ENCODE data around the gene NPW.

NPW gene

DNA sequence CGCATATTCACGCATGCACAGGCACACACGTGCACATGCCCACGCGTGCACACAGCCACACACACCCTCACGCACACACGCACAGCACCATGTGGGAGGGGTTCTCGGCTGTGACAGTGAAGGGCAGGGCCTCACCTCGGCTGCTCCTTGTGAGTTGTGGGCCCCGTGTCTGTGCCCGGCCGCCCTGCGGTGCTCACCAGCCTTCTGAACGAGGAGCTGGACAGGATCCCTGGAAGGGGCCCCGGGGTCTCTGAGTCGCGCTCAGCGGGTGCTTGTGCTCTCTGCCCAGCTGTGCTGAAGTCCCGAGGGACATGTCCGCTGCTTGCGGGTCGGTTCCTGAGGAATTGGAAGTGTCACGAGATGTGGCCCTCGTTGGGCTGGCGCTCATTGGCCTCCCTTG, 44.3 kb downstream of the NPW start:
- TF ChIP-seq ZNF8 (CRISPR knock-in tag; IDR thresholded peaks at IDR 0.05) = no peak
- TF ChIP-seq ZFP3 (CRISPR knock-in tag; IDR thresholded peaks at IDR 0.05) = no peak
- TF ChIP-seq, protein P1, sequence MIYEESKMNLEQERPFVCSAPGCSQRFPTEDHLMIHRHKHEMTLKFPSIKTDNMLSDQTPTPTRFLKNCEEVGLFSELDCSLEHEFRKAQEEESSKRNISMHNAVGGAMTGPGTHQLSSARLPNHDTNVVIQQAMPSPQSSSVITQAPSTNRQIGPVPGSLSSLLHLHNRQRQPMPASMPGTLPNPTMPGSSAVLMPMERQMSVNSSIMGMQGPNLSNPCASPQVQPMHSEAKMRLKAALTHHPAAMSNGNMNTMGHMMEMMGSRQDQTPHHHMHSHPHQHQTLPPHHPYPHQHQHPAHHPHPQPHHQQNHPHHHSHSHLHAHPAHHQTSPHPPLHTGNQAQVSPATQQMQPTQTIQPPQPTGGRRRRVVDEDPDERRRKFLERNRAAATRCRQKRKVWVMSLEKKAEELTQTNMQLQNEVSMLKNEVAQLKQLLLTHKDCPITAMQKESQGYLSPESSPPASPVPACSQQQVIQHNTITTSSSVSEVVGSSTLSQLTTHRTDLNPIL (CRISPR knock-in tag; IDR thresholded peaks at IDR 0.05; ENCODE audit: low read depth) = no peak
- TF ChIP-seq ZNF565 (CRISPR knock-in tag; conservative IDR thresholded peaks at IDR 0.05; ENCODE audit: low read depth) = no peak
- no peak for TF ChIP-seq ARNTL (CRISPR knock-in tag; IDR thresholded peaks at IDR 0.05; ENCODE audit: borderline replicate concordance, low read depth)
- TF ChIP-seq ZC3H10 (CRISPR knock-in tag; IDR thresholded peaks at IDR 0.05) = no peak
- no peak for TF ChIP-seq ZNF70 (CRISPR knock-in tag; IDR thresholded peaks at IDR 0.05)
- TF ChIP-seq ESRRG (CRISPR knock-in tag; IDR thresholded peaks at IDR 0.05) = no peak
- TF ChIP-seq, protein P2, sequence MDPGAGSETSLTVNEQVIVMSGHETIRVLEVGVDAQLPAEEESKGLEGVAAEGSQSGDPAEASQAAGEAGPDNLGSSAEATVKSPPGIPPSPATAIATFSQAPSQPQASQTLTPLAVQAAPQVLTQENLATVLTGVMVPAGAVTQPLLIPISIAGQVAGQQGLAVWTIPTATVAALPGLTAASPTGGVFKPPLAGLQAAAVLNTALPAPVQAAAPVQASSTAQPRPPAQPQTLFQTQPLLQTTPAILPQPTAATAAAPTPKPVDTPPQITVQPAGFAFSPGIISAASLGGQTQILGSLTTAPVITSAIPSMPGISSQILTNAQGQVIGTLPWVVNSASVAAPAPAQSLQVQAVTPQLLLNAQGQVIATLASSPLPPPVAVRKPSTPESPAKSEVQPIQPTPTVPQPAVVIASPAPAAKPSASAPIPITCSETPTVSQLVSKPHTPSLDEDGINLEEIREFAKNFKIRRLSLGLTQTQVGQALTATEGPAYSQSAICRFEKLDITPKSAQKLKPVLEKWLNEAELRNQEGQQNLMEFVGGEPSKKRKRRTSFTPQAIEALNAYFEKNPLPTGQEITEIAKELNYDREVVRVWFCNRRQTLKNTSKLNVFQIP (CRISPR knock-in tag; IDR thresholded peaks at IDR 0.05; ENCODE audit: borderline replicate concordance, low read depth) = no peak
- TF ChIP-seq PPARA (CRISPR knock-in tag; IDR thresholded peaks at IDR 0.05; ENCODE audit: borderline replicate concordance) = no peak
- no peak for TF ChIP-seq BACH2 (CRISPR knock-in tag; IDR thresholded peaks at IDR 0.05; ENCODE audit: borderline replicate concordance)
- TF ChIP-seq RARB (CRISPR knock-in tag; IDR thresholded peaks at IDR 0.05) = no peak
- no peak for TF ChIP-seq TCF4 (CRISPR knock-in tag; IDR thresholded peaks at IDR 0.05; ENCODE audit: borderline replicate concordance)
- TF ChIP-seq SNAI2 (CRISPR knock-in tag; IDR thresholded peaks at IDR 0.05) = no peak
- no peak for TF ChIP-seq ISL1 (CRISPR knock-in tag; IDR thresholded peaks at IDR 0.05)
- TF ChIP-seq, protein P3, sequence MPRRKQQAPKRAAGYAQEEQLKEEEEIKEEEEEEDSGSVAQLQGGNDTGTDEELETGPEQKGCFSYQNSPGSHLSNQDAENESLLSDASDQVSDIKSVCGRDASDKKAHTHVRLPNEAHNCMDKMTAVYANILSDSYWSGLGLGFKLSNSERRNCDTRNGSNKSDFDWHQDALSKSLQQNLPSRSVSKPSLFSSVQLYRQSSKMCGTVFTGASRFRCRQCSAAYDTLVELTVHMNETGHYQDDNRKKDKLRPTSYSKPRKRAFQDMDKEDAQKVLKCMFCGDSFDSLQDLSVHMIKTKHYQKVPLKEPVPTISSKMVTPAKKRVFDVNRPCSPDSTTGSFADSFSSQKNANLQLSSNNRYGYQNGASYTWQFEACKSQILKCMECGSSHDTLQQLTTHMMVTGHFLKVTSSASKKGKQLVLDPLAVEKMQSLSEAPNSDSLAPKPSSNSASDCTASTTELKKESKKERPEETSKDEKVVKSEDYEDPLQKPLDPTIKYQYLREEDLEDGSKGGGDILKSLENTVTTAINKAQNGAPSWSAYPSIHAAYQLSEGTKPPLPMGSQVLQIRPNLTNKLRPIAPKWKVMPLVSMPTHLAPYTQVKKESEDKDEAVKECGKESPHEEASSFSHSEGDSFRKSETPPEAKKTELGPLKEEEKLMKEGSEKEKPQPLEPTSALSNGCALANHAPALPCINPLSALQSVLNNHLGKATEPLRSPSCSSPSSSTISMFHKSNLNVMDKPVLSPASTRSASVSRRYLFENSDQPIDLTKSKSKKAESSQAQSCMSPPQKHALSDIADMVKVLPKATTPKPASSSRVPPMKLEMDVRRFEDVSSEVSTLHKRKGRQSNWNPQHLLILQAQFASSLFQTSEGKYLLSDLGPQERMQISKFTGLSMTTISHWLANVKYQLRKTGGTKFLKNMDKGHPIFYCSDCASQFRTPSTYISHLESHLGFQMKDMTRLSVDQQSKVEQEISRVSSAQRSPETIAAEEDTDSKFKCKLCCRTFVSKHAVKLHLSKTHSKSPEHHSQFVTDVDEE (CRISPR knock-in tag; IDR thresholded peaks at IDR 0.05) = no peak
- TF ChIP-seq, protein P4, sequence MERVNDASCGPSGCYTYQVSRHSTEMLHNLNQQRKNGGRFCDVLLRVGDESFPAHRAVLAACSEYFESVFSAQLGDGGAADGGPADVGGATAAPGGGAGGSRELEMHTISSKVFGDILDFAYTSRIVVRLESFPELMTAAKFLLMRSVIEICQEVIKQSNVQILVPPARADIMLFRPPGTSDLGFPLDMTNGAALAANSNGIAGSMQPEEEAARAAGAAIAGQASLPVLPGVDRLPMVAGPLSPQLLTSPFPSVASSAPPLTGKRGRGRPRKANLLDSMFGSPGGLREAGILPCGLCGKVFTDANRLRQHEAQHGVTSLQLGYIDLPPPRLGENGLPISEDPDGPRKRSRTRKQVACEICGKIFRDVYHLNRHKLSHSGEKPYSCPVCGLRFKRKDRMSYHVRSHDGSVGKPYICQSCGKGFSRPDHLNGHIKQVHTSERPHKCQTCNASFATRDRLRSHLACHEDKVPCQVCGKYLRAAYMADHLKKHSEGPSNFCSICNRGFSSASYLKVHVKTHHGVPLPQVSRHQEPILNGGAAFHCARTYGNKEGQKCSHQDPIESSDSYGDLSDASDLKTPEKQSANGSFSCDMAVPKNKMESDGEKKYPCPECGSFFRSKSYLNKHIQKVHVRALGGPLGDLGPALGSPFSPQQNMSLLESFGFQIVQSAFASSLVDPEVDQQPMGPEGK (CRISPR knock-in tag; IDR thresholded peaks at IDR 0.05; ENCODE audit: borderline replicate concordance) = no peak
- TF ChIP-seq OSR1 (CRISPR knock-in tag; IDR thresholded peaks at IDR 0.05) = no peak
- no peak for ATAC-seq

DNA sequence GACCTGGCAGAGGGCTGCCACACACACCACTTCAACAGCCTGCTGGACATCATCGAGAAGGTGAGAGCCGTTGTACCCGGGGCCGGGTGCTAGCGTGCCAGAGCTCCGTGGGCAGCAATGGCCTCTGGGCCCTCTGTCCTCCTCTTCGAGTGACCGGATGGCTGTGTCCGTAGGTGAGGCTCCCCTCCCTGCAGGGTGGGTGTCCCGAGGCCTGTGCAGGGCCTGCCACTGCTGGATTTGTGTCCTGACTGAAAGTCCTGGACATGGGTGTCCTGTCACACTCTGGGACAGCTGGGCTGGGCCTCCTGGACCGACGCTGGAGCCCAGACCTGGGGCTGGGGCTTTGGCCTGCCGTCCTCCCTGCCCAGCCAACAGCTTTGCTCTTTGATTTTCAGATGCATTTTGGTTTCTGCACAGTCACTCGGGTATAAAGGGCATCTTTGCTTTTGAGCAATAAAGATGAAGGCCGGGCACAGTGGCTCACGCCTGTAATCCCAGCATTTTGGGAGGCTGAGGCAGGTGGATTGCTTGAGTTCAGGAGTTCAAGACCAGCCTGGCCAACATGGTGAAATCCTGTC, 44.9 kb downstream of the NPW start:
- no peak for TF ChIP-seq TCF4 (CRISPR knock-in tag; IDR thresholded peaks at IDR 0.05; ENCODE audit: borderline replicate concordance)
- TF ChIP-seq PPARA (CRISPR knock-in tag; IDR thresholded peaks at IDR 0.05; ENCODE audit: borderline replicate concordance) = no peak
- TF ChIP-seq, protein P5, sequence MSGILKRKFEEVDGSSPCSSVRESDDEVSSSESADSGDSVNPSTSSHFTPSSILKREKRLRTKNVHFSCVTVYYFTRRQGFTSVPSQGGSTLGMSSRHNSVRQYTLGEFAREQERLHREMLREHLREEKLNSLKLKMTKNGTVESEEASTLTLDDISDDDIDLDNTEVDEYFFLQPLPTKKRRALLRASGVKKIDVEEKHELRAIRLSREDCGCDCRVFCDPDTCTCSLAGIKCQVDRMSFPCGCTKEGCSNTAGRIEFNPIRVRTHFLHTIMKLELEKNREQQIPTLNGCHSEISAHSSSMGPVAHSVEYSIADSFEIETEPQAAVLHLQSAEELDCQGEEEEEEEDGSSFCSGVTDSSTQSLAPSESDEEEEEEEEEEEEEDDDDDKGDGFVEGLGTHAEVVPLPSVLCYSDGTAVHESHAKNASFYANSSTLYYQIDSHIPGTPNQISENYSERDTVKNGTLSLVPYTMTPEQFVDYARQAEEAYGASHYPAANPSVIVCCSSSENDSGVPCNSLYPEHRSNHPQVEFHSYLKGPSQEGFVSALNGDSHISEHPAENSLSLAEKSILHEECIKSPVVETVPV (CRISPR knock-in tag; IDR thresholded peaks at IDR 0.05) = no peak
- TF ChIP-seq GLIS3 (CRISPR knock-in tag; IDR thresholded peaks at IDR 0.05) = no peak
- no peak for TF ChIP-seq ARNTL (CRISPR knock-in tag; IDR thresholded peaks at IDR 0.05; ENCODE audit: borderline replicate concordance, low read depth)
- TF ChIP-seq ISL1 (CRISPR knock-in tag; IDR thresholded peaks at IDR 0.05) = no peak
- TF ChIP-seq CSDC2 (CRISPR knock-in tag; IDR thresholded peaks at IDR 0.05) = no peak
- TF ChIP-seq TOX (CRISPR knock-in tag; IDR thresholded peaks at IDR 0.05; ENCODE audit: borderline replicate concordance) = no peak
- no peak for TF ChIP-seq ZNF70 (CRISPR knock-in tag; IDR thresholded peaks at IDR 0.05)
- no peak for TF ChIP-seq ZFP30 (CRISPR knock-in tag; IDR thresholded peaks at IDR 0.05)
- TF ChIP-seq, protein P4 (CRISPR knock-in tag; IDR thresholded peaks at IDR 0.05; ENCODE audit: borderline replicate concordance) = no peak
- TF ChIP-seq ZC3H10 (CRISPR knock-in tag; IDR thresholded peaks at IDR 0.05) = no peak
- TF ChIP-seq BACH2 (CRISPR knock-in tag; IDR thresholded peaks at IDR 0.05; ENCODE audit: borderline replicate concordance) = no peak
- no peak for TF ChIP-seq ZNF565 (CRISPR knock-in tag; conservative IDR thresholded peaks at IDR 0.05; ENCODE audit: low read depth)
- no peak for TF ChIP-seq ZNF8 (CRISPR knock-in tag; IDR thresholded peaks at IDR 0.05)
- no peak for TF ChIP-seq SNAI2 (CRISPR knock-in tag; IDR thresholded peaks at IDR 0.05)
- no peak for TF ChIP-seq ZFP3 (CRISPR knock-in tag; IDR thresholded peaks at IDR 0.05)
- no peak for ATAC-seq
